GM18909 (cell line): ENCODE results near the gene TMEM8B.
"Not testable (repeated sequence)": the region's sequence is repeated elsewhere in the genome, so short reads cannot be mapped to it uniquely, and the experiment has no call there.

Source experiments
- ATAC-seq: cut with Tn5 transposase; IDR thresholded peaks from one replicate; pipeline ENCODE4 v1.9.1; 2021; ENCODE audit warnings: mild to moderate bottlenecking; ENCODE audit not compliant: unreplicated experiment, poor library complexity

The TMEM8B gene

DNA sequence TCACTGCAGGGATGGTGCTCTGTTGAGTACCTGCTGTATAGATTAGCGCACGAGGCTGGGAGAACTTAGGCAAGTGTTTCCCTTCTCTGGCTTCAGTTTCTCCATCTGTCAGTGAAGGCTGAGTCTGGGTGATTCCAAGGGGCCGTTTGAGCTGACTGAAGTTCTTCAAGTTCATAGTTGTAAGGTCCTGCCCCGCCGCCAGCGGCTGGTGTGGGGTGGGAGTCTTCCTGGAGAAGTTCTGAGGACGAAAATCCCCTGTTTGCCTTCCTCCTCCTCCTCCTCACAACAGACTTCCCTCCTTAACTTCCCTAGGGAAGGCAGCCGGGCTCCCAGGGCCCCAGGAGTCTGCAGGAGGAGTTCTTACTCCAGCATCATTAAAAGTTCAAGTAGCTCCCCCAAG lies 75.3 kb downstream of the TMEM8B start:
- ATAC-seq = no peak

GRCh38 chr9:35905051-35905781 lies 76.2 kb downstream of the TMEM8B start:
- no peak for ATAC-seq

GRCh38 chr9:35905912-35906679 lies 77.1 kb downstream of the TMEM8B start, which contains the start of gene HRCT1:
Gene HRCT1 (plus strand): TSS chr9:35906202. CDS start chr9:35906288, 86 bp downstream.
- no peak for ATAC-seq

DNA sequence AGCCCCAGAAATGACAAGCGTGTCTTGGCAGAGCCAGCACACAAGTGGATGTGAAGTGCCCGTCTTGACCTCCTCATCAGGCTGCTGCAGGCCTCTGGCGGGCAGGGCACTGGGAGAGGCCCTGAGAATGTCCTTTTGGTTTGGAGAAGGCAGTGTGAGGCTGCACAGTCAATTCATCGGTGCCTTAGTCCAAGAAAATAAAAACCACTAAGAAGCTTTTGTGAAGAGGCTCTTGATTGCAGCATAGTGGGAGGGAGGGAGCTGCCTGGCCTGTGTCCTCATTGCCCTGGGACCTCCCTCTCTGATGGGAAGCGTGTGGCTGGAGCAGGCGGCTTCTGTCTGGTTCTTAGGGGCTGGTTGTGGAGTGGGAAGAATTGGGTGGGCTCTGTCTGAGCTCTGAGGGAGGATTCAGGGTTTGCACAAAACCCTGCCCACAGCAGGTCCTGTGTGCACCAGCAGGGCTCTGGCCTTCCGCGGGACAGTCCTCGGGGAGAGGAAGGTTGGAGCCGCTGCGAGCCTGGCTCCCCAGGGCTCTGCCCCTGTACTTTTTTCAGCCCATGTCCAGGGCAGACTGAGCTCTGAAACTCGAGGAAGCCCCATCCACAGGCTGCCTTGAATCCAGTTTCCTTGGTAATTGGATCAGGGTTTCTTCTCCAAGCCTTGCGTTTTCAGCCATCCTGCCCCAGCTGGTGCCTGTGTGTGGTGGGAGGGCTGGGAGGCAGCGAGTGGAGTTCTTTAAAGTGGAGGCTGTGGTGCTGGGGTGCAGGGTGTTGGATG lies 78.1 kb downstream of the TMEM8B start:
- no peak for ATAC-seq

GRCh38 chr9:35907711-35908503 lies 78.9 kb downstream of the TMEM8B start:
- no peak for ATAC-seq

GRCh38 chr9:35908504-35909125 lies 79.6 kb downstream of the TMEM8B start:
- no peak for ATAC-seq

DNA sequence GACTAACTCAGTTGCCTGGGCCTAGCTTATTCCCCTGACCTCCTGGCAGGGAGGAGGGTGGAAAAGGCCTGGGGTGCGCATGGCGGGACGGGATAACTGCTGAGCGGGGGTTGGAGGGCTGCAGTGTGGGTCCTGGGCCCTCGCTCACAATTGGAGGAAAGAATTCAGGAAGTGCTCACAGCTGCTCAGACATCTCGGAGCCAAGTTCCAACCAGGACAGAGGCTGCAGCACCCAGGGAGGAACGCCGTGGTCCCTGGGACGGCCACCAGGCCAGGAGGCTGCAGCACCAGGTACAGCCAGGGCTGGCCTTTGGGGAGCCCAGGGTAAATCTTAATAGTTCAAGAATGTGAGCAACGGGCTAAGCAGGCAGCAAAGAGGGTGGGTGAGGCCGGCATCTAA lies 80.2 kb downstream of the TMEM8B start, which contains the start of gene SPAAR:
Gene SPAAR (plus strand): TSS at position 217 of the 400 bp plus-strand sequence. CDS start 974 bp downstream, outside the sequence.
- ATAC-seq = no peak

DNA sequence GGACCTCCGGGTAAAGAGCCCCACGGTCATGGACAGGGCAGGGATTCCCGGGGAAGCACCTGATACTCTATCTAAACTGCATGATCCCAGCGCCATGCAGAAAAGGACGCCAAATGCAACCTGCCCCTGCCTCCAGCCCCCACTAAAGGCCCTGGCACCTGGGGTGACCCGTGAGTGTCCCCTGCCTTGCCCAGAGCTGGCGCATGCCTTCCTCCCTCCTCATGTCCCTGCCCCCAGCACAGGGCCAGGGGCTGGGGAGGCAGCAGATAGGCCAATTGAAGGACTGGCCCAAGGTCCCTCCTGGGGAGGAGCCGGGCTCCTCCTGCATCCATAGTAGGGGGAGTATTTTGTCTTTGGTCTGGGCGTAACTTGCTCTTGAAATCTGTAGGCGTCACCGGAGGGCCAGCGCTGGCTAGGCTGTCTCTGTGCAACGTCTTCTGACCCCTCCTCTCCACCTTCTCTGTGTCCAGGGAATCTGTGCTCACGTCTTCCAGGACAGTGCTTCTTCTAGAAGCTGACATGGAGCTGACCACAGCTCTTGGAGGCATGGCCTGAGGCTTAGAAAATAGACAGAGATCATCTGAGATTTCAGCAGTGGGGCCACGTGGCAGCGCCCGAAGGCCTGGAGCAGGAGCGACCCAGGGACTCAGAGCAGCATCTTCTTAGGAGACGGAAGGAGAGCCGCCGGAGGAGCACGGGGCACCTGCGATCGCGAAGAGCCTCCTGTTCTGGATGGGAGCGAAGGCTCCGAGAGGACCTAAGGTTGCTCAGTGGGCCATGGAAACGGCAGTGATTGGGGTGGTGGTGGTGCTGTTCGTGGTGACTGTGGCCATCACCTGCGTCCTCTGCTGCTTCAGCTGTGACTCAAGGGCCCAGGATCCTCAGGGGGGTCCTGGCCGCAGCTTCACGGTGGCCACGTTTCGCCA lies 80.9 kb downstream of the TMEM8B start:
- no peak for ATAC-seq

GRCh38 chr9:35910613-35911359 lies 81.8 kb downstream of the TMEM8B start:
- ATAC-seq = no peak

GRCh38 chr9:35911690-35912089 lies 82.7 kb downstream of the TMEM8B start:
- ATAC-seq = no peak

DNA sequence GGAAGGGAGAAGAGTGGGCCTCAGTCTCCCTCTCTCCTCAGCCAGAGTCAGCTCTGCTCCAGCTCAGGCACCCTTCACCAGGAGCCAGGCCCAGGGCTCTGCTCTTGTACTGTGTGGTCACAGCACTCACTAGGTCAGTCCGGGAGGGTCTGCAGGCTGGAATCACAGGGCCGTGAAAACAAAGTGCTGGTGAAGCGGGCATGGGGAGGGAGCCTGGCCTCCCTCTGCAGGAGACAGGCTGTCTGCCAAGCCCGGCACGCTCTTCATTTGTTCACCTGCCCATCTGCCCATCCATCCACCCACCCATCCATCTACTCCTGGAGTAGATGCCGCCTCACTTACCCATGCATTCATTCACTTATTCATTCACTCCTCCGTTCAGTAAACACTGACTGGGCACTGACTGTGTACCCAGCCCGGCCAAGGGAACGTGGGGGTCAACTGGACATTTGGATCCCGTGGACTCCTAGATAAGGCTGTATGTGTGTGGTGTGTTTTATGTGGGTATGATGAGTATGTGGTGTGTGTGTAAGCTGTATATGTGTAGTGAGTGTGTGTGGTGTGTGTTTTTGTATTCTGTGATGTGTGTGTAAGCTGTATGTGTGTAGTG lies 83.9 kb downstream of the TMEM8B start:
- no peak for ATAC-seq

- not testable (repeated sequence) for ATAC-seq
These were observed 84.4 kb downstream of the TMEM8B start for GRCh38 chr9:35913429-35913828.

DNA sequence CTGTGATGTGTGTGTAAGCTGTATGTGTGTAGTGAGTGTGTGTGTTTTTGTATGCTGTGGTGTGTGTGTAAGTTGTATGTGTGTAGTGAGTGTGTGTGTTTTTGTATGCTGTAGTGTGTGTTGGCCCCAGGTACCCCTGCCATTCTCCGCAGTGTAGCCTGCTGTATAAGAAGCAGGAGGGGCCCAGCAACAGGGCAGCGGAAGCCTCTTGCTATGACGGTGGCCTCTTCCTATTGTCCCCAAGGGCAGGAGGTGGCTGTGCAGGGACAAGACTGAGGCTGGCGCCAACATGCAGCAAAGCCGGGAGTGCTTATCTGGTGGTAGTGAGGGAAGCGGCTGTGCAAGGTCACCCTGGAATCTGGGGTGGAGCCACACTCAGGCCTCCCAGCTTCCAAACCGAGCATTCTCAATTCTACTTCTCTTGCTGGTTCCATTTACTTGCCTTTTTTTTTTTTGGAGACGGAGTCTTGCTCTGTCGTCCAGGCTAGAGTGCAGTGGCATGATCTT lies 85.3 kb downstream of the TMEM8B start:
- ATAC-seq = no peak
